Measurements from ENCODE around the gene GRIA3.
"Not testable (repeated sequence)": the region's sequence is repeated elsewhere in the genome, so short reads cannot be mapped to it uniquely, and the experiment has no call there.

GRIA3 gene

DNA sequence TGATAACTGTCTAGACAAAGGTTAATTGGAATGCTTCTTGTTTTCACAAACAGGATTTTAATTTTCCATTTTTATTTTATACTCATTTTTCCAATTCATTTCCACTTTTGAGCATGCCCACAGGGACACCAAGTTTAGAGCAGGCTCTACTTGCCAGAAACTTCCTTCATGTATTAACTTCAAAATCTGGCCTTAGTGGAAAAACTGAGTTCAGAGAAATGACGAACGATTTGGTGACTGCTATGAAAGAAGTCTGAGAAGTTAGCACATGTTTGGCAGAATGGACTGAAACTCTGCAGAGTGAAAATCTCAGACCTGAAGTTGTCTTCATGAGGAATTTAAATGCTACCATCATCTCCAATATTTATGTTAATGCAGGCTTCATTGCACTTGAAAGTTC is 334.7 kb downstream of the GRIA3 start:
- TF ChIP-seq, protein P1, sequence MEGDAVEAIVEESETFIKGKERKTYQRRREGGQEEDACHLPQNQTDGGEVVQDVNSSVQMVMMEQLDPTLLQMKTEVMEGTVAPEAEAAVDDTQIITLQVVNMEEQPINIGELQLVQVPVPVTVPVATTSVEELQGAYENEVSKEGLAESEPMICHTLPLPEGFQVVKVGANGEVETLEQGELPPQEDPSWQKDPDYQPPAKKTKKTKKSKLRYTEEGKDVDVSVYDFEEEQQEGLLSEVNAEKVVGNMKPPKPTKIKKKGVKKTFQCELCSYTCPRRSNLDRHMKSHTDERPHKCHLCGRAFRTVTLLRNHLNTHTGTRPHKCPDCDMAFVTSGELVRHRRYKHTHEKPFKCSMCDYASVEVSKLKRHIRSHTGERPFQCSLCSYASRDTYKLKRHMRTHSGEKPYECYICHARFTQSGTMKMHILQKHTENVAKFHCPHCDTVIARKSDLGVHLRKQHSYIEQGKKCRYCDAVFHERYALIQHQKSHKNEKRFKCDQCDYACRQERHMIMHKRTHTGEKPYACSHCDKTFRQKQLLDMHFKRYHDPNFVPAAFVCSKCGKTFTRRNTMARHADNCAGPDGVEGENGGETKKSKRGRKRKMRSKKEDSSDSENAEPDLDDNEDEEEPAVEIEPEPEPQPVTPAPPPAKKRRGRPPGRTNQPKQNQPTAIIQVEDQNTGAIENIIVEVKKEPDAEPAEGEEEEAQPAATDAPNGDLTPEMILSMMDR (IDR thresholded peaks at IDR 0.05; ENCODE audit: poor library complexity, severe bottlenecking): no peak
- no peak overlapping the region for H3K4me3 ChIP-seq (ENCODE audit: severe bottlenecking)
- no peaks in the 10 kb centered on the region for H3K4me1 ChIP-seq (ENCODE audit: insufficient read depth, poor library complexity, severe bottlenecking)

DNA sequence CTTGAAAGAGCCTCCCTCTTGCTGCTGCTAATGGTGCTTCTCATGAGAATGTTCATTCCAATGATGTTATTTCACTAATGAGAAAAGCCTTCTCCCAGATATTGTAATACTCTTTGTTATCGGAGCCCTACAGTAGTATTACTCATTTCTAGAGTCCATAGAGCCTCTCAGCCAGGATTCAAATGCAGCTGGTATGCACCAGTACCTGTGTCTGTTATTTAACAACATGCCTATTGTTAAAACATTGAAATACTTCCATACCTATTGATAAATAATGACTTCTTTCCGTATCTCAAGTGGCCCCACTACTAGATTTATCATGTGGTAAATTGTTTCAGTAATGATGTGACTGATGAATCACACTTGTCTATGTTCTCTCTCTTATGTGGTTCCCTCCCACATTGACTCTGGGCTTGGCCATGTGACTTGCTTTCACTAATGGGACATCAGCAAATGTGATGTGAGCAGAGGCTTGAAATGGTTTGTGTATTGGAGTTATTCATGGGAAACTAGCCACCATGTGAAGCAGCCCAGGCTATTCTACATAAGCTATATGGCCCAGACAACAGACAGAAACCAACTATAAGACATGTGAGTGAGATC is 341.1 kb downstream of the GRIA3 start:
- DNase-seq (ENCODE audit: low spot score) (no peak), ATAC-seq (ENCODE audit: low read depth) (no peak)
- Histone ChIP-seq H3K4me3 (ENCODE audit: severe bottlenecking) (no peak overlapping the region), H3K27me3 (ENCODE audit: insufficient read depth, poor library complexity, severe bottlenecking) (no peaks in the 10 kb centered on the region), H3K4me1 (ENCODE audit: insufficient read depth, poor library complexity, severe bottlenecking) (no peaks in the 10 kb centered on the region), H3K36me3 (ENCODE audit: low read depth) (no peaks in the 10 kb centered on the region), H3K9me3 (ENCODE audit: severe bottlenecking) (no peaks in the 10 kb centered on the region), H3K27ac (ENCODE audit: poor library complexity, severe bottlenecking) (no peak overlapping the region)
- TF ChIP-seq, protein P1 (IDR thresholded peaks at IDR 0.05; ENCODE audit: poor library complexity, severe bottlenecking): no peak

More for the DNA sequence above, 334.7 kb downstream of the GRIA3 start:
- Histone ChIP-seq H3K9me3 (ENCODE audit: severe bottlenecking) (no peaks in the 10 kb centered on the region), H3K36me3 (ENCODE audit: low read depth) (no peaks in the 10 kb centered on the region), H3K27ac (ENCODE audit: poor library complexity, severe bottlenecking) (no peak overlapping the region), H3K27me3 (ENCODE audit: insufficient read depth, poor library complexity, severe bottlenecking) (no peaks in the 10 kb centered on the region)
- no peak for DNase-seq (ENCODE audit: low spot score)
- ATAC-seq (ENCODE audit: low read depth): no peak

DNA sequence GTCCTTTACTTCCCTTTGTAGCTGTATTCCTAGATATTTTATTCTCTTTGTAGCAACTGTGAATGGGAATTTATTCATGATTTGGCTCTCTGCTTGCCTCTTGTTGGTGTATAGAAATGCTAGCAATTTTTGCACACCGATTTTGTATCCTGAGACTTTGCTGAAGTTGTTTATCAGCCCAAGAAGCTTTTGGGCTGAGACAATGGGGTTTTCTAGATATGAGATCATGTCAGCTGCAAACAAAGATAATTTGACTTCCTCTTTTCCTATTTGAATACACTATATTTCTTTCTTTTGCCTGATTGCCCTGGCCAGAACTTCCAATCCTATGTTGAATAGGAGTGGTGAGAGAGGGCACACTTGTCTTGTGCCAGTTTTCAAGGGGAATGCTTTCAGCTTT is 346.6 kb downstream of the GRIA3 start:
- not testable (repeated sequence) for H3K4me3 ChIP-seq (ENCODE audit: severe bottlenecking); H3K4me1 ChIP-seq (ENCODE audit: insufficient read depth, poor library complexity, severe bottlenecking); H3K27ac ChIP-seq (ENCODE audit: poor library complexity, severe bottlenecking); H3K36me3 ChIP-seq (ENCODE audit: low read depth); H3K9me3 ChIP-seq (ENCODE audit: severe bottlenecking); DNase-seq (ENCODE audit: low spot score); H3K27me3 ChIP-seq (ENCODE audit: insufficient read depth, poor library complexity, severe bottlenecking); ATAC-seq (ENCODE audit: low read depth)
